GM10248 (cell line): ENCODE data around the gene ENO2.
"Not testable (repeated sequence)": the region's sequence is repeated elsewhere in the genome, so short reads cannot be mapped to it uniquely, and the experiment has no call there.

Experiments
- CTCF ChIA-PET: fragments of 300-600 bp; sonication (Branson Sonifier 250); formaldehyde crosslinking; extraction: SDS; loops from one replicate; lab custom pipeline; 2021; ENCODE audit warnings: antibody characterized with exemption; lab: Yijun Ruan, JAX
- POLR2A ChIA-PET: fragments of 350-650 bp; sonication (Branson Sonifier 250); formaldehyde crosslinking; extraction: SDS; loops from one replicate; lab custom pipeline; 2020; ENCODE audit warnings: antibody characterized with exemption; lab: Yijun Ruan, JAX
- DNase-seq: peaks from one replicate; pipeline ENCODE4 v3.0.0; 2012; ENCODE audit errors: extremely low spot score
- CTCF ChIP-seq: IDR thresholded peaks from 2 replicates; pipeline ENCODE4 v1.5.1; 2012; ENCODE audit warnings: mild to moderate bottlenecking, low read depth; ENCODE audit errors: extremely low read depth, missing control alignments, control extremely low read depth

ENO2 gene

GRCh38 chr12:6914246-6914946, at the start of gene ENO2:
Gene ENO2 (plus strand): TSS chr12:6914580. CDS start chr12:6915833, 1,253 bp downstream.
- no peak for TF ChIP-seq CTCF
- ChIA-PET CTCF (interaction anchor here (0.6 to 5.7 kb wide), 6 partner anchors 11 to 198 kb away, joined by 3 to 45 read pairs (median 5); no protein-coding TSS in a partner anchor), POLR2A (interaction anchor here (1.0 to 1.4 kb wide), 4 partner anchors 23 to 47 kb away, joined by 3 to 5 read pairs (median 4); partner anchors contain the start of genes C12orf57, RNU7-1, SPSB2 and TPI1)
- DNase-seq = peak; percentile 89

- DNase-seq, POLR2A ChIA-PET: not testable (repeated sequence)
- CTCF ChIA-PET = interaction anchor here (0.7 to 11.3 kb wide), 5 partner anchors 12 to 80 kb away, joined by 3 to 130 read pairs (median 3); partner anchors contain the start of genes CDCA3 and USP5
Observed at GRCh38 chr12:6865307-6865706, 49.1 kb upstream of the ENO2 start.

- TF ChIP-seq CTCF = no peak
- ChIA-PET CTCF (interaction anchor here (1.1 to 11.3 kb wide), 5 partner anchors 13 to 99 kb away, joined by 3 to 130 read pairs (median 11); partner anchors contain the start of genes CDCA3 and USP5), POLR2A (interaction anchor here (0.5 to 2.7 kb wide), 21 partner anchors 7 to 205 kb away, joined by 3 to 89 read pairs (median 6); partner anchors contain the start of genes C12orf57, CDCA3, COPS7A and PTMS)
- DNase-seq = no peak
Observed at GRCh38 chr12:6866163-6866919, 48.0 kb upstream of the ENO2 start.

- TF ChIP-seq CTCF = no peak
- ChIA-PET POLR2A (interaction anchor here (0.5 to 3.0 kb wide), 44 partner anchors 8 to 531 kb away, joined by 3 to 89 read pairs (median 4); partner anchors contain the start of genes C12orf57, CDCA3, COPS7A and ENO2), CTCF (interaction anchor here (0.7 to 11.3 kb wide), 7 partner anchors 13 to 98 kb away, joined by 3 to 130 read pairs (median 9); partner anchors contain the start of genes CDCA3 and USP5)
- DNase-seq = no peak
Observed at GRCh38 chr12:6866920-6867412, 47.4 kb upstream of the ENO2 start.

GRCh38 chr12:6867413-6868210, 46.8 kb upstream of the ENO2 start, which contains the start of gene TPI1:
Gene TPI1 (plus strand): TSS chr12:6867531. CDS start chr12:6867567, 36 bp downstream.
- ChIA-PET POLR2A (interaction anchor here (0.6 to 3.0 kb wide), 43 partner anchors 9 to 531 kb away, joined by 3 to 89 read pairs (median 4); partner anchors contain the start of genes C12orf57, CDCA3, COPS7A and ENO2), CTCF (interaction anchor here (0.6 to 11.3 kb wide), 13 partner anchors 14 to 241 kb away, joined by 3 to 130 read pairs (median 5); partner anchors contain the start of genes C1RL, CDCA3 and USP5)
- DNase-seq = peak; percentile 96
- TF ChIP-seq CTCF = no peak
